ENCODE results near the gene RNF220. TPM values are rescaled to one million over a fixed set of nuclear protein-coding genes. Genes with fewer than 3 reads are reported as not detected.

The RNF220 gene
- total and polyA plus RNA-seq, 2 of the 4 experiments (the other 2 are of a cell fraction), result 71.8 to 77.1 TPM

DNA sequence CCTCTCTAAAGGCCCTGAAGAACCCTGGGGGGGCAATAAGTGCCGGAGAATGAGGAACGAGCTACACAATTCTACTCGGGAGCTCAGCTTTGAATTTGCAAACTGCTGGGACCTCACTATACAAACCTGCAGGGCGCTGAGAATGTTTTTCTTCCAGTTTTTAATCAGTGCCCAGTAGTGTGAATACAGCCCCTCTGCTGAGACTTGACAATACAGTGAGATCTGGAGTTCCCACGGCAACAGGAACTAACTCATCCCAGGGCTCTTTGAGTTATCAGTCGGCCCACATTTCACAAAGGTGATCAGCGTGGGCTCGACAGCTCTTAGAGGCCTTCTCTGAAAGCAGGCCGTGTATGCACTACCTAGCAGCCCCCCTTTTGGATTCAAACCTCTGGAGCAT lies 227.5 kb downstream of the RNF220 start:
- dilution Hi-C loops (cut with HindIII; ENCODE audit: low sequenced_read_pairs, unreplicated experiment), result no loop called here
- peak overlapping the region; percentile 98 for H3K4me2 ChIP-seq (ENCODE audit: low read depth, low read length)
- H3K9me3 ChIP-seq (ENCODE audit: control insufficient read depth, insufficient read depth, low read length), result no peaks in the 10 kb centered on the region
- H2AK5ac ChIP-seq (ENCODE audit: low read depth, low read length), result peak overlapping the region; percentile 15; the same call in 1 of the 2 replicates
- peak overlapping the region; percentile 64 to 99; a peak in 3 of 4 replicates for H4K8ac ChIP-seq (ENCODE audit: low read depth in 2 of 2, low read length in 2 of 2)
- peaks cover 41% of the 10 kb centered on the region for H3K36me3 ChIP-seq (ENCODE audit: control insufficient read depth, insufficient read depth, low read length)
- TF ChIP-seq SMC3 (IDR thresholded peaks at IDR 0.05; ENCODE audit: low read depth, low read length) (no peak), BHLHE40 (IDR thresholded peaks at IDR 0.05; ENCODE audit: low read depth, low read length) (no peak), NFE2L2 (IDR thresholded peaks at IDR 0.05; ENCODE audit: low read depth, low read length) (no peak), FOS (IDR thresholded peaks at IDR 0.05; ENCODE audit: low read depth, low read length) (no peak), RAD21 (IDR thresholded peaks at IDR 0.05; ENCODE audit: low read length) (no peak), MAZ (IDR thresholded peaks at IDR 0.05; ENCODE audit: borderline replicate concordance, low read depth, low read length) (no peak), RCOR1 (IDR thresholded peaks at IDR 0.05; ENCODE audit: insufficient replicate concordance, low read length) (no peak), RFX5 (IDR thresholded peaks at IDR 0.05; ENCODE audit: low read depth, low read length) (no peak), CHD1 (IDR thresholded peaks at IDR 0.05; ENCODE audit: low read depth, low read length) (no peak), CEBPB (IDR thresholded peaks at IDR 0.05; ENCODE audit: low read depth, low read length) (no peak), MXI1 (IDR thresholded peaks at IDR 0.05; ENCODE audit: borderline replicate concordance, low read depth, low read length) (no peak), POLR2A (IDR thresholded peaks at IDR 0.05; ENCODE audit: low read depth, low read length) (no peak), MAFK (IDR thresholded peaks at IDR 0.05; ENCODE audit: low read depth, low read length) (no peak)
- TF ChIP-seq, protein P1, sequence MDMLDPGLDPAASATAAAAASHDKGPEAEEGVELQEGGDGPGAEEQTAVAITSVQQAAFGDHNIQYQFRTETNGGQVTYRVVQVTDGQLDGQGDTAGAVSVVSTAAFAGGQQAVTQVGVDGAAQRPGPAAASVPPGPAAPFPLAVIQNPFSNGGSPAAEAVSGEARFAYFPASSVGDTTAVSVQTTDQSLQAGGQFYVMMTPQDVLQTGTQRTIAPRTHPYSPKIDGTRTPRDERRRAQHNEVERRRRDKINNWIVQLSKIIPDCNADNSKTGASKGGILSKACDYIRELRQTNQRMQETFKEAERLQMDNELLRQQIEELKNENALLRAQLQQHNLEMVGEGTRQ (IDR thresholded peaks at IDR 0.05; ENCODE audit: low read depth, low read length), result no peak
- TF ChIP-seq, protein P2, sequence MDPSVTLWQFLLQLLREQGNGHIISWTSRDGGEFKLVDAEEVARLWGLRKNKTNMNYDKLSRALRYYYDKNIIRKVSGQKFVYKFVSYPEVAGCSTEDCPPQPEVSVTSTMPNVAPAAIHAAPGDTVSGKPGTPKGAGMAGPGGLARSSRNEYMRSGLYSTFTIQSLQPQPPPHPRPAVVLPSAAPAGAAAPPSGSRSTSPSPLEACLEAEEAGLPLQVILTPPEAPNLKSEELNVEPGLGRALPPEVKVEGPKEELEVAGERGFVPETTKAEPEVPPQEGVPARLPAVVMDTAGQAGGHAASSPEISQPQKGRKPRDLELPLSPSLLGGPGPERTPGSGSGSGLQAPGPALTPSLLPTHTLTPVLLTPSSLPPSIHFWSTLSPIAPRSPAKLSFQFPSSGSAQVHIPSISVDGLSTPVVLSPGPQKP (IDR thresholded peaks at IDR 0.05; ENCODE audit: borderline replicate concordance, low read depth, low read length), result no peak
- TF ChIP-seq, protein P3, sequence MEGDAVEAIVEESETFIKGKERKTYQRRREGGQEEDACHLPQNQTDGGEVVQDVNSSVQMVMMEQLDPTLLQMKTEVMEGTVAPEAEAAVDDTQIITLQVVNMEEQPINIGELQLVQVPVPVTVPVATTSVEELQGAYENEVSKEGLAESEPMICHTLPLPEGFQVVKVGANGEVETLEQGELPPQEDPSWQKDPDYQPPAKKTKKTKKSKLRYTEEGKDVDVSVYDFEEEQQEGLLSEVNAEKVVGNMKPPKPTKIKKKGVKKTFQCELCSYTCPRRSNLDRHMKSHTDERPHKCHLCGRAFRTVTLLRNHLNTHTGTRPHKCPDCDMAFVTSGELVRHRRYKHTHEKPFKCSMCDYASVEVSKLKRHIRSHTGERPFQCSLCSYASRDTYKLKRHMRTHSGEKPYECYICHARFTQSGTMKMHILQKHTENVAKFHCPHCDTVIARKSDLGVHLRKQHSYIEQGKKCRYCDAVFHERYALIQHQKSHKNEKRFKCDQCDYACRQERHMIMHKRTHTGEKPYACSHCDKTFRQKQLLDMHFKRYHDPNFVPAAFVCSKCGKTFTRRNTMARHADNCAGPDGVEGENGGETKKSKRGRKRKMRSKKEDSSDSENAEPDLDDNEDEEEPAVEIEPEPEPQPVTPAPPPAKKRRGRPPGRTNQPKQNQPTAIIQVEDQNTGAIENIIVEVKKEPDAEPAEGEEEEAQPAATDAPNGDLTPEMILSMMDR (conservative IDR thresholded peaks at IDR 0.05; ENCODE audit: low read depth, low read length), result no peak
- in situ Hi-C loops (cut with MboI; ENCODE audit: low sequenced_read_pairs), result no loop called here
- 7% methylated on average over 8 of the region's 9 CpGs; no CpG with 5 or more reads in 1 of the 2 experiments for WGBS, 2 experiments (ENCODE audit: extremely low coverage in 2 of 2, insufficient read length in 1 of 2)
- peak overlapping the region; percentile 88 for H3K18ac ChIP-seq (ENCODE audit: low read depth, low read length)
- H3K56ac ChIP-seq (ENCODE audit: extremely low read depth, insufficient read depth, low read length), result peak overlapping the region; percentile 77
- peak overlapping the region; percentile 94 for H2AK9ac ChIP-seq (replicated peaks; ENCODE audit: low read depth, low read length, poor library complexity)
- peak overlapping the region; percentile 97 for H3K4ac ChIP-seq (ENCODE audit: low read depth, low read length)
- H2BK15ac ChIP-seq (ENCODE audit: low read depth, low read length), result no peak overlapping the region
- ATAC-seq (ENCODE audit: low read depth), result peak; percentile 1; the same call in 1 of the 2 replicates
- H3K4me3 ChIP-seq (ENCODE audit: insufficient read depth, low read depth, low read length), result peak overlapping the region; percentile 93
- no peaks in the 10 kb centered on the region for H3K27me3 ChIP-seq (ENCODE audit: control insufficient read depth, insufficient read depth, low read length)
- peak overlapping the region; percentile 49 for H3K14ac ChIP-seq (replicated peaks; ENCODE audit: low read depth, low read length)
- BruUV-seq (replicated peaks), result no TSS peak
- H2BK5ac ChIP-seq (ENCODE audit: low read depth, low read length, poor library complexity, severe bottlenecking), result peak overlapping the region; percentile 54
- ChIA-PET POLR2A (ENCODE audit: unreplicated experiment) (interaction anchor here (0.5 to 1.2 kb wide), 4 partner anchors 10 to 863 kb away, joined by 3 to 5 read pairs (median 4); no protein-coding TSS in a partner anchor), CTCF (interaction anchor here (1.1 to 2.0 kb wide), 2 partner anchors 21 to 23 kb away, joined by 5 to 7 read pairs; no protein-coding TSS in a partner anchor)
- peak overlapping the region; percentile 82 for H4K91ac ChIP-seq (ENCODE audit: insufficient read depth, low read depth, low read length)
- peak overlapping the region; percentile 88 for H3K9ac ChIP-seq (ENCODE audit: low read depth, low read length)
- peaks cover 12% of the 10 kb centered on the region for H4K20me1 ChIP-seq (ENCODE audit: insufficient read depth, low read length)
- peaks cover 38% of the 10 kb centered on the region for H3K9me1 ChIP-seq (ENCODE audit: insufficient read depth, low read length)
- H3K4me1 ChIP-seq (ENCODE audit: control insufficient read depth, insufficient read depth, low read length), result peaks cover 16% of the 10 kb centered on the region
- no peak overlapping the region for H2BK20ac ChIP-seq (ENCODE audit: low read depth, low read length)
- peak; percentile 32 for DNase-seq
- H3K79me1 ChIP-seq (ENCODE audit: low read depth in 1 of 2, low read length in 2 of 2), result peaks cover 28 to 55% of the 10 kb centered on the region in 2 experiments
- H2AFZ ChIP-seq (replicated peaks; ENCODE audit: low read length, poor library complexity), result peak overlapping the region; percentile 88
- intact Hi-C loops (cut with micrococcal nuclease), result no loop called here
- peak overlapping the region; percentile 36 for H3K23ac ChIP-seq (ENCODE audit: low read depth, low read length)
- H4K5ac ChIP-seq (ENCODE audit: low read depth, low read length), result peak overlapping the region; percentile 86
- peak overlapping the region; percentile 79 for H3K27ac ChIP-seq (ENCODE audit: insufficient read depth, low read length)
- H2BK120ac ChIP-seq (ENCODE audit: low read depth, low read length), result 0 out of 2 replicates have a peak overlapping the region, but pooled peaks have one; percentile 37
